SK-N-SH (cell line): Measurements from ENCODE around the gene MEAK7. TPM values are rescaled to one million over a fixed set of nuclear protein-coding genes. Genes with fewer than 3 reads are reported as not detected.

Experiments
- CTCF ChIA-PET: fragments of 300-600, 350-600 bp; formaldehyde crosslinking; extraction: SDS; loops from one replicate; lab custom pipeline; 2021; lab: Yijun Ruan, JAX
- POLR2A ChIA-PET: fragments of 350-600 bp; sonication (Branson Sonifier 250); formaldehyde crosslinking; extraction: SDS; loops from one replicate; lab custom pipeline; 2020; ENCODE audit warnings: antibody characterized with exemption, inconsistent platforms; lab: Yijun Ruan, JAX
- DNase-seq: peaks from one replicate; pipeline ENCODE4 v3.0.0; 2012
- H2AFZ ChIP-seq: fragments of 200-600 bp; sonication (generic); 2 replicates; pipeline ENCODE4 v1.8.1; 2016; ENCODE audit warnings: antibody characterized with exemption, mild to moderate bottlenecking, low read depth
- H3F3A ChIP-seq: fragments of 200-600 bp; sonication (generic); replicated peaks from 2 replicates; pipeline ENCODE3; 2016; ENCODE audit warnings: antibody characterized with exemption, mild to moderate bottlenecking; ENCODE audit not compliant: insufficient read depth
- H3K27ac ChIP-seq, 2 experiments: fragments of 200-500 bp in 1 of 2; fragments of 200-600 bp in 1 of 2; sonication (Bioruptor generic) in 1 of 2; sonication (generic), shearing (Covaris generic) in 1 of 2; 2 replicates each; pipeline versions ENCODE4 v1.5.1 to v1.6.1; 2014 to 2016; ENCODE audit warnings: low read depth in 2 of 2, inconsistent platforms in 1 of 2, low read length in 1 of 2, mild to moderate bottlenecking in 1 of 2, mixed read lengths in 1 of 2
- H3K27me3 ChIP-seq: fragments of 200-600 bp; sonication (generic), shearing (Covaris generic); 2 replicates; pipeline ENCODE4 v1.6.1; 2016; ENCODE audit warnings: mixed run types; ENCODE audit not compliant: insufficient read depth
- H3K36me3 ChIP-seq, 2 experiments: fragments of 200-500 bp in 1 of 2; fragments of 200-600 bp in 1 of 2; sonication (Bioruptor generic) in 1 of 2; sonication (generic) in 1 of 2; replicated peaks in 1 of 2; 2 replicates each; pipeline versions ENCODE3 to v1.5.1; 2014 to 2016; ENCODE audit warnings: low read length in 1 of 2, mild to moderate bottlenecking in 1 of 2; ENCODE audit not compliant: insufficient read depth in 2 of 2, control insufficient read depth in 1 of 2
- H3K4me1 ChIP-seq, 2 experiments: fragments of 200-500 bp in 1 of 2; fragments of 200-600 bp in 1 of 2; sonication (Bioruptor generic) in 1 of 2; sonication (generic), shearing (Covaris generic) in 1 of 2; 2 replicates each; pipeline versions ENCODE4 v1.5.1 to v1.6.1; 2014 to 2016; ENCODE audit warnings: low read depth in 1 of 2, low read length in 1 of 2, mixed run types in 1 of 2; ENCODE audit not compliant: insufficient read depth in 2 of 2, control insufficient read depth in 1 of 2
- H3K4me2 ChIP-seq: fragments of 200-600 bp; sonication (generic), shearing (Covaris generic); 2 replicates; pipeline ENCODE4 v1.6.1; 2017; ENCODE audit warnings: mixed run types
- H3K4me3 ChIP-seq, 2 experiments: fragments of 200-500 bp in 1 of 2; fragments of 200-600 bp in 1 of 2; sonication (Bioruptor generic) in 1 of 2; sonication (generic), shearing (Covaris generic) in 1 of 2; 2 replicates each; pipeline versions ENCODE4 v1.5.1 to v1.8.1; 2014 to 2016; ENCODE audit warnings: low read depth in 2 of 2, inconsistent platforms in 1 of 2, low read length in 1 of 2, mild to moderate bottlenecking in 1 of 2, mixed read lengths in 1 of 2, moderate library complexity in 1 of 2
- H3K79me2 ChIP-seq: fragments of 200-600 bp; sonication (generic); 2 replicates; pipeline ENCODE4 v1.8.1; 2017; ENCODE audit warnings: mild to moderate bottlenecking; ENCODE audit not compliant: insufficient read depth
- H3K9ac ChIP-seq: fragments of 200-600 bp; sonication (generic); 2 replicates; pipeline ENCODE4 v1.6.1; 2017; ENCODE audit warnings: mixed run types
- H3K9me2 ChIP-seq: fragments of 200-600 bp; sonication (generic); 2 replicates; pipeline ENCODE4 v1.6.1; 2017; ENCODE audit warnings: mixed run types
- H3K9me3 ChIP-seq: fragments of 200-600 bp; sonication (generic); 2 replicates; pipeline ENCODE4 v1.6.1; 2017; ENCODE audit warnings: mixed run types, mild to moderate bottlenecking, moderate library complexity
- H4K20me1 ChIP-seq: fragments of 200-600 bp; sonication (generic); 2 replicates; pipeline ENCODE4 v1.6.1; 2017; ENCODE audit warnings: mild to moderate bottlenecking, mixed run types; ENCODE audit not compliant: insufficient read depth
- EZH2phosphoT487 ChIP-seq: fragments of 200-600 bp; sonication (generic); IDR thresholded peaks from 2 replicates; pipeline ENCODE4 v1.6.1; 2017; ENCODE audit warnings: low read depth, mixed run types, mild to moderate bottlenecking, antibody characterized with exemption, moderate library complexity, borderline replicate concordance
- FOSL2 ChIP-seq: IDR thresholded peaks from 2 replicates; pipeline ENCODE4 v1.4.0; 2012; ENCODE audit warnings: low read depth, mild to moderate bottlenecking, moderate library complexity, borderline replicate concordance
- FOXJ3 ChIP-seq: sonication (generic); formaldehyde crosslinking; IDR thresholded peaks from 2 replicates; pipeline ENCODE4 v1.5.1; 2020; ENCODE audit warnings: mild to moderate bottlenecking, missing genetic modification reagents
- FOXM1 ChIP-seq: IDR thresholded peaks from 2 replicates; pipeline ENCODE4 v1.4.0; 2012; ENCODE audit warnings: low read depth, mild to moderate bottlenecking
- GABPA ChIP-seq: IDR thresholded peaks from 2 replicates; pipeline ENCODE4 v1.4.0; 2012; ENCODE audit warnings: low read depth, mild to moderate bottlenecking
- GATA2 ChIP-seq: sonication (generic); formaldehyde crosslinking; IDR thresholded peaks from 2 replicates; pipeline ENCODE4 v1.5.0; 2020; ENCODE audit warnings: mild to moderate bottlenecking, missing genetic modification reagents
- MAX ChIP-seq: IDR thresholded peaks from 2 replicates; pipeline ENCODE4 v1.4.0; 2012; ENCODE audit warnings: low read depth
- POLR2AphosphoS5 ChIP-seq: IDR thresholded peaks from 2 replicates; pipeline ENCODE4 v1.6.1; 2012; ENCODE audit warnings: low read depth, low read length
- RAD21 ChIP-seq: IDR thresholded peaks from 2 replicates; pipeline ENCODE4 v1.6.1; 2012; ENCODE audit warnings: mild to moderate bottlenecking, low read length
- RCOR1 ChIP-seq: fragments of 150-350 bp; IDR thresholded peaks from 2 replicates; pipeline ENCODE4 v1.6.1; 2017; ENCODE audit warnings: antibody characterized with exemption, low read length
- RFX5 ChIP-seq: IDR thresholded peaks from 2 replicates; pipeline ENCODE4 v1.6.1; 2012; ENCODE audit warnings: mild to moderate bottlenecking, improper control_type of control experiment, low read length
- SMC3 ChIP-seq: IDR thresholded peaks from 2 replicates; pipeline ENCODE4 v1.6.1; 2012; ENCODE audit warnings: low read depth, low read length, improper control_type of control experiment
- TAF1 ChIP-seq: IDR thresholded peaks from 2 replicates; pipeline ENCODE4 v1.6.1; 2012; ENCODE audit warnings: low read depth, mild to moderate bottlenecking, low read length, moderate library complexity, borderline replicate concordance
- WGBS: methylation state at CpG from one replicate; pipeline ENCODE4 v1.1.6; 2017; ENCODE audit warnings: low lambda C conversion rate; 5-methylcytosine and 5-hydroxymethylcytosine counted together
- polyA plus RNA-seq, 3 experiments: library from polyadenylated mRNA; depleted of rRNA; stranded (reverse); fragments of >200 nt; gene quantifications; 2 replicates each; pipeline ENCODE4 v1.2.3, GENCODE V29; 2012
- TF ChIP-seq, protein P1 (sequence below): fragments of 150-350 bp; IDR thresholded peaks from 2 replicates; pipeline ENCODE4 v1.6.1; 2016; ENCODE audit warnings: mild to moderate bottlenecking, low read depth, low read length
- TF ChIP-seq, protein P2 (sequence below): fragments of 150-350 bp; IDR thresholded peaks from 2 replicates; pipeline ENCODE4 v1.6.1; 2017; ENCODE audit warnings: antibody characterized with exemption, low read length, low read depth, borderline replicate concordance
- TF ChIP-seq, protein P3 (sequence below): IDR thresholded peaks from 2 replicates; pipeline ENCODE4 v1.6.1; 2012; ENCODE audit warnings: mild to moderate bottlenecking, low read depth, low read length, moderate library complexity

Gene MEAK7
- polyA plus RNA-seq, 1 of the 3 experiments (the other 2 are of a cell fraction) = 11.9 TPM

DNA sequence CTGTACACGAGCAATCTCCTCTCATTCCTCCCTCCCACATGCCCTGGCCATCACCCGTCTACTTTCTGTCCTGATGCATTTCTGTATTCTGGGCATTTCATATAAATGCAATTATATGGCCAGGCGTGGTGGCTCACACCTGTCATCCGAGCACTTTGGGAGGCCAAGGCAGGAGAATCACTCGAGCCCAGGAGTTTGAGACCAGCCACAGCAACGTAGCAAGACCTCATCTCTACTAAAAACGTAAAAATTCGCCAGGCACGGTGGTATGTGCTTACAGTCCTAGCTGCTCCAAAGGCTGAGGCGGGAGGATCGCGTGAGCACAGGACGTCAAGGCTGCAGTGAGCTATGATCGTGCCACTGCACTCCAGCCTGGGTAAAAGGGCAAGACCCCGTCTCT, 4.8 kb downstream of the MEAK7 start (continued):
- TF ChIP-seq FOXM1 = no peak
- TF ChIP-seq, protein P1, sequence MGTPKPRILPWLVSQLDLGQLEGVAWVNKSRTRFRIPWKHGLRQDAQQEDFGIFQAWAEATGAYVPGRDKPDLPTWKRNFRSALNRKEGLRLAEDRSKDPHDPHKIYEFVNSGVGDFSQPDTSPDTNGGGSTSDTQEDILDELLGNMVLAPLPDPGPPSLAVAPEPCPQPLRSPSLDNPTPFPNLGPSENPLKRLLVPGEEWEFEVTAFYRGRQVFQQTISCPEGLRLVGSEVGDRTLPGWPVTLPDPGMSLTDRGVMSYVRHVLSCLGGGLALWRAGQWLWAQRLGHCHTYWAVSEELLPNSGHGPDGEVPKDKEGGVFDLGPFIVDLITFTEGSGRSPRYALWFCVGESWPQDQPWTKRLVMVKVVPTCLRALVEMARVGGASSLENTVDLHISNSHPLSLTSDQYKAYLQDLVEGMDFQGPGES = no peak
- TF ChIP-seq, protein P2, sequence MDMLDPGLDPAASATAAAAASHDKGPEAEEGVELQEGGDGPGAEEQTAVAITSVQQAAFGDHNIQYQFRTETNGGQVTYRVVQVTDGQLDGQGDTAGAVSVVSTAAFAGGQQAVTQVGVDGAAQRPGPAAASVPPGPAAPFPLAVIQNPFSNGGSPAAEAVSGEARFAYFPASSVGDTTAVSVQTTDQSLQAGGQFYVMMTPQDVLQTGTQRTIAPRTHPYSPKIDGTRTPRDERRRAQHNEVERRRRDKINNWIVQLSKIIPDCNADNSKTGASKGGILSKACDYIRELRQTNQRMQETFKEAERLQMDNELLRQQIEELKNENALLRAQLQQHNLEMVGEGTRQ = no peak
- no peak for TF ChIP-seq TAF1
- TF ChIP-seq SMC3 = no peak
- TF ChIP-seq GATA2 (CRISPR knock-in tag) = no peak
- TF ChIP-seq EZH2phosphoT487 = no peak
- no peak for TF ChIP-seq POLR2AphosphoS5
- no peak for TF ChIP-seq GABPA
- no peak for TF ChIP-seq RCOR1
- no peak for TF ChIP-seq MAX
- no peak for TF ChIP-seq FOSL2
- TF ChIP-seq RAD21 = no peak

GRCh38 chr16:84498859-84499620, 5.4 kb downstream of the MEAK7 start:
- TF ChIP-seq FOXJ3 (CRISPR knock-in tag) (no peak), RFX5 (no peak)
- TF ChIP-seq, protein P2 = no peak
- TF ChIP-seq, protein P3, sequence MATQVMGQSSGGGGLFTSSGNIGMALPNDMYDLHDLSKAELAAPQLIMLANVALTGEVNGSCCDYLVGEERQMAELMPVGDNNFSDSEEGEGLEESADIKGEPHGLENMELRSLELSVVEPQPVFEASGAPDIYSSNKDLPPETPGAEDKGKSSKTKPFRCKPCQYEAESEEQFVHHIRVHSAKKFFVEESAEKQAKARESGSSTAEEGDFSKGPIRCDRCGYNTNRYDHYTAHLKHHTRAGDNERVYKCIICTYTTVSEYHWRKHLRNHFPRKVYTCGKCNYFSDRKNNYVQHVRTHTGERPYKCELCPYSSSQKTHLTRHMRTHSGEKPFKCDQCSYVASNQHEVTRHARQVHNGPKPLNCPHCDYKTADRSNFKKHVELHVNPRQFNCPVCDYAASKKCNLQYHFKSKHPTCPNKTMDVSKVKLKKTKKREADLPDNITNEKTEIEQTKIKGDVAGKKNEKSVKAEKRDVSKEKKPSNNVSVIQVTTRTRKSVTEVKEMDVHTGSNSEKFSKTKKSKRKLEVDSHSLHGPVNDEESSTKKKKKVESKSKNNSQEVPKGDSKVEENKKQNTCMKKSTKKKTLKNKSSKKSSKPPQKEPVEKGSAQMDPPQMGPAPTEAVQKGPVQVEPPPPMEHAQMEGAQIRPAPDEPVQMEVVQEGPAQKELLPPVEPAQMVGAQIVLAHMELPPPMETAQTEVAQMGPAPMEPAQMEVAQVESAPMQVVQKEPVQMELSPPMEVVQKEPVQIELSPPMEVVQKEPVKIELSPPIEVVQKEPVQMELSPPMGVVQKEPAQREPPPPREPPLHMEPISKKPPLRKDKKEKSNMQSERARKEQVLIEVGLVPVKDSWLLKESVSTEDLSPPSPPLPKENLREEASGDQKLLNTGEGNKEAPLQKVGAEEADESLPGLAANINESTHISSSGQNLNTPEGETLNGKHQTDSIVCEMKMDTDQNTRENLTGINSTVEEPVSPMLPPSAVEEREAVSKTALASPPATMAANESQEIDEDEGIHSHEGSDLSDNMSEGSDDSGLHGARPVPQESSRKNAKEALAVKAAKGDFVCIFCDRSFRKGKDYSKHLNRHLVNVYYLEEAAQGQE = no peak
- TF ChIP-seq, all 33 proteins: peak for 0
- Histone ChIP-seq H2AFZ (no peak overlapping the region), H3K27me3 (no peaks in the 10 kb centered on the region), H4K20me1 (no peaks in the 10 kb centered on the region), H3F3A (no peaks in the 10 kb centered on the region), H3K9me3 (no peaks in the 10 kb centered on the region), H3K4me2 (no peak overlapping the region), H3K4me3 (no peak overlapping the region), H3K79me2 (peaks cover 44% of the 10 kb centered on the region; the same call in 1 of the 2 replicates), H3K4me1 (peaks cover 7 to 10% of the 10 kb centered on the region in 2 experiments; a peak in 2 of 4 replicates), H3K27ac (no peak overlapping the region), H3K9me2 (no peaks in the 10 kb centered on the region), H3K9ac (no peak overlapping the region), H3K36me3 (peaks cover 33 to 49% of the 10 kb centered on the region in 2 experiments)
- 97% methylated on average over 13 of the region's 13 CpGs for WGBS
- POLR2A ChIA-PET = no interaction called here
- no peak for DNase-seq
- CTCF ChIA-PET = interaction anchor here (0.8 to 1.8 kb wide), 4 partner anchors 12 to 324 kb away, joined by 3 to 6 read pairs (median 4); no protein-coding TSS in a partner anchor
